NCI-H1417 treated with DMSO at 0.1 percent for 48 hours (cell line): ENCODE measurements around the gene CCAR1.
"Not testable (repeated sequence)": the region's sequence is repeated elsewhere in the genome, so short reads cannot be mapped to it uniquely, and the experiment has no call there.

ENCODE experiments used
- DNase-seq: peaks from one replicate; lab custom pipeline; 2025; lab: John Stamatoyannopoulos, UW

CCAR1 gene

GRCh38 chr10:68828083-68828601, 107.1 kb downstream of the CCAR1 start:
- not testable (repeated sequence) for DNase-seq

- no peak for DNase-seq
Measured at GRCh38 chr10:68828833-68829232, 107.8 kb downstream of the CCAR1 start.

GRCh38 chr10:68829521-68829920, 108.5 kb downstream of the CCAR1 start:
- DNase-seq, result no peak

GRCh38 chr10:68829952-68830351, 108.9 kb downstream of the CCAR1 start:
- no peak for DNase-seq

GRCh38 chr10:68831961-68832455, 111.0 kb downstream of the CCAR1 start:
- DNase-seq, result no peak

- DNase-seq, result no peak
Measured at GRCh38 chr10:68832601-68833000, 111.6 kb downstream of the CCAR1 start.

GRCh38 chr10:68837626-68838322, 116.7 kb downstream of the CCAR1 start:
- no peak for DNase-seq

GRCh38 chr10:68840650-68841049, 119.6 kb downstream of the CCAR1 start:
- not testable (repeated sequence) for DNase-seq
